GM12892 (cell line): Measurements from ENCODE around the gene EIF1.

Experiments
- POLR2A ChIP-seq: IDR thresholded peaks from 2 replicates; pipeline ENCODE4 v1.6.1; 2011; ENCODE audit warnings: low read depth, low read length, control low read depth
- POLR2AphosphoS5 ChIP-seq: IDR thresholded peaks from 2 replicates; pipeline ENCODE4 v1.6.1; 2011; ENCODE audit warnings: low read depth, low read length, control low read depth

DNA sequence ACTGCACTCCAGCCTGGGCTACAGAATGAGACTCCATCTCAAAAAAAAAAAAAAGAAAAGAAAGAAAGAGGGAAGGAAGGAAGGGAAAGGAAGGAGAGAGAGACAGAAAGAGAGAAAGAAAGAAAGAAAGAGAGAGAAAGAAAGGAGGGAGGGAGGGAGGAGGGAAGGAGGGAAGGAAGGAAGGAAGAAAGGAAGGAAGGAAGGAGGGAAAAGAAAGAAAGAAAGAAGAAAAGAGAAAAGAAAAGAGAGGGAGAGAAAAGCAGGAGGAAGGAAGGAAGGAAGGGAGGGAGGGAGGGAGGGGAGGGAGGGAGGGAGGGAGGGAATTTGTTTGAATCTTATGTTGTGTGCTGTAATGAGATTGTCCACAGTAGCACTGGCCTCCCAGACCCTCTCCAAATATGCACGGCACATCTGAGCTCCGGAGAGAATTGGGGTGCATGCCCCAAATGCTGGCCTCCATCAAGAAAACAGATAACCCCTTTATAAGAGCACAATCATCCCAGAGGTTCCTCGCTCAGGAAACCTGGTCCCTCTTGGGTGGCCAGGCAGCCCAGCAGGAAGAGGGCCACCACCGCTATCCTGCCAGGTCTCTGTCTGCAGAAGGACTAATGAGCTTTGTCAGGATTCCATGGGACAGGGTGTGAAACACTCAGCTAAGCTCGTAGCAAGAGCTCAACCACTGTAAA, 8.8 kb upstream of the EIF1 start:
- TF ChIP-seq POLR2A: no peak
- TF ChIP-seq POLR2AphosphoS5: no peak
